HG03135 (cell line): ENCODE measurements around the gene NEK1.
"Not testable (repeated sequence)": the region's sequence is repeated elsewhere in the genome, so short reads cannot be mapped to it uniquely, and the experiment has no call there.

ENCODE experiments used
- ATAC-seq: cut with Tn5 transposase; IDR thresholded peaks from one replicate; pipeline ENCODE4 v1.9.1; 2021; ENCODE audit warnings: mild to moderate bottlenecking, moderate library complexity; ENCODE audit not compliant: unreplicated experiment

Gene NEK1

GRCh38 chr4:169523796-169524195 is 88.6 kb downstream of the NEK1 start:
- ATAC-seq = no peak

GRCh38 chr4:169510617-169511016 is 101.8 kb downstream of the NEK1 start:
- no peak for ATAC-seq

GRCh38 chr4:169506903-169507302 is 105.5 kb downstream of the NEK1 start:
- ATAC-seq = no peak

- not testable (repeated sequence) for ATAC-seq
Observed at GRCh38 chr4:169499907-169500306, 112.5 kb downstream of the NEK1 start.

- not testable (repeated sequence) for ATAC-seq
Observed at GRCh38 chr4:169494234-169494633, 118.1 kb downstream of the NEK1 start.

- ATAC-seq = no peak
Observed at GRCh38 chr4:169493164-169493524, 119.2 kb downstream of the NEK1 start.

- ATAC-seq = no peak
Observed at GRCh38 chr4:169492436-169493163, 119.8 kb downstream of the NEK1 start.

- ATAC-seq = no peak
Observed at GRCh38 chr4:169491211-169491610, 121.2 kb downstream of the NEK1 start.

- no peak for ATAC-seq
Observed at GRCh38 chr4:169489306-169489705, 123.1 kb downstream of the NEK1 start.

GRCh38 chr4:169485791-169486742 is 126.3 kb downstream of the NEK1 start:
- peak; percentile 83 for ATAC-seq

- no peak for ATAC-seq
Observed at GRCh38 chr4:169485086-169485485, 127.3 kb downstream of the NEK1 start.

GRCh38 chr4:169484485-169484884 is 127.9 kb downstream of the NEK1 start:
- no peak for ATAC-seq

GRCh38 chr4:169464080-169464479 is 148.3 kb downstream of the NEK1 start:
- ATAC-seq = no peak

GRCh38 chr4:169460081-169460480 is 152.3 kb downstream of the NEK1 start:
- no peak for ATAC-seq

GRCh38 chr4:169458575-169458974 is 153.8 kb downstream of the NEK1 start:
- no peak for ATAC-seq

GRCh38 chr4:169452644-169453043 is 159.7 kb downstream of the NEK1 start:
- ATAC-seq = not testable (repeated sequence)

- ATAC-seq = not testable (repeated sequence)
Observed at GRCh38 chr4:169448935-169449334, 163.4 kb downstream of the NEK1 start.

GRCh38 chr4:169446824-169447223 is 165.6 kb downstream of the NEK1 start:
- ATAC-seq = no peak

- no peak for ATAC-seq
Observed at GRCh38 chr4:169443748-169444147, 168.6 kb downstream of the NEK1 start.

GRCh38 chr4:169440446-169440845 is 171.9 kb downstream of the NEK1 start:
- no peak for ATAC-seq

- ATAC-seq = no peak
Observed at GRCh38 chr4:169439244-169439643, 173.1 kb downstream of the NEK1 start.

- ATAC-seq = peak; percentile 44
Observed at GRCh38 chr4:169438057-169438480, 174.3 kb downstream of the NEK1 start.
